Measurements from ENCODE around the gene KLK1. TPM values are rescaled to one million over a fixed set of nuclear protein-coding genes. Genes with fewer than 3 reads are reported as not detected.

The KLK1 gene
- under 1 TPM; 0.39 to 0.94 (median 0.80) TPM for polyA plus RNA-seq (ENCODE audit: insufficient read depth in 1 of 5, insufficient read length in 5 of 5, low replicate concordance in 1 of 5)
- long read RNA-seq, donor 1: 0 reads
- long read RNA-seq, donor 2: 0 reads
- long read RNA-seq, donor 3: 0 reads
- long read RNA-seq, donor 4: 0 reads
- long read RNA-seq, donor 5: 0 reads
- long read RNA-seq, donor 6, partial matches to known transcripts: 0 of 1 reads
- long read RNA-seq, donor 6, other reads (novel, unspliced or antisense): 0 of 1 reads
- long read RNA-seq, donor 7, partial matches to known transcripts: 0 of 1 reads
- long read RNA-seq, donor 7, other reads (novel, unspliced or antisense): 0 of 1 reads
- long read RNA-seq, donor 8: 0 reads

DNA sequence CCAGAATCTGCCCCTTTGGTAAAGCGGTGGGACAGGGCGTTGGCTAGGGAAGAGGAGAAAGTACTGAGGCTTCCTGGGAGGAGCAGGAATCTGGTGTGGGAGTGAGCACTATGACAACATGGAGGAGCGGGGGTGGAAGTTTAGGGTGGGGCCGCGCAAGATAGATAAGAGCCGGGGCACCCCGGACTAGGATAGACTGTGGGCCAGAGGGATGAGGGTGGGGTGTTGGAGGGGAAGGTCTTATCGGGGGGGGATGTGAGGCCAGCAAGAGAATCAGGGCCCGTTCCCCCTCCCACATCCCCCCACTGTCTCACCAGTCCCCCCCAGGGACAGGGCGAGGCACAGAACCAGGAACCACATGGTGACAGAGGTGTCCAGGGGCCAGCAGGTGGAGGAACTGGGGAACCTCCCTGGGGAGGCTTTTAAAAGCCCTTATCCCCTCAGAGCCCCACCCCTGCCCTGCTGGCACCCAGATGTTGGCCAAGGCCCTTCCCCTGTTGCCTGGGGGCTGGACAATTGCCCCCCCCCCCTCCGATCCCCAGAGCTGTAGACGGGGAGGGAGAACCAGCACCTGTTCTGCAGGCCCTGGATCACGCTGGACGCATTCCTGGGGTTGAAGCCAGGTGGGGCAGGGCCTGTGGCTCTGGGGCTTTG, at the start of gene KLK1:
Gene KLK1, minus strand, starts transcription at position 399 of the 654 bp plus-strand sequence. Its CDS starts 39 bp downstream, at position 360.
- DNase-seq: no peak

DNA sequence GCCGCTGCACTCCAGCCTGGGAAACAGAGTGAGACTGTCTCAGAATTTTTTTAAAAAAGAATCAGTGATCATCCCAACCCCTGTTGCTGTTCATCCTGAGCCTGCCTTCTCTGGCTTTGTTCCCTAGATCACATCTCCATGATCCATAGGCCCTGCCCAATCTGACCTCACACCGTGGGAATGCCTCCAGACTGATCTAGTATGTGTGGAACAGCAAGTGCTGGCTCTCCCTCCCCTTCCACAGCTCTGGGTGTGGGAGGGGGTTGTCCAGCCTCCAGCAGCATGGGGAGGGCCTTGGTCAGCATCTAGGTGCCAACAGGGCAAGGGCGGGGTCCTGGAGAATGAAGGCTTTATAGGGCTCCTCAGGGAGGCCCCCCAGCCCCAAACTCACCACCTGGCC, 49.5 kb upstream of the KLK1 start, which contains the start of gene KLK2:
Gene KLK2, plus strand, starts transcription at position 384 of the 400 bp plus-strand sequence. CDS start 35 bp downstream, outside the sequence.
- DNase-seq: no peak

DNA sequence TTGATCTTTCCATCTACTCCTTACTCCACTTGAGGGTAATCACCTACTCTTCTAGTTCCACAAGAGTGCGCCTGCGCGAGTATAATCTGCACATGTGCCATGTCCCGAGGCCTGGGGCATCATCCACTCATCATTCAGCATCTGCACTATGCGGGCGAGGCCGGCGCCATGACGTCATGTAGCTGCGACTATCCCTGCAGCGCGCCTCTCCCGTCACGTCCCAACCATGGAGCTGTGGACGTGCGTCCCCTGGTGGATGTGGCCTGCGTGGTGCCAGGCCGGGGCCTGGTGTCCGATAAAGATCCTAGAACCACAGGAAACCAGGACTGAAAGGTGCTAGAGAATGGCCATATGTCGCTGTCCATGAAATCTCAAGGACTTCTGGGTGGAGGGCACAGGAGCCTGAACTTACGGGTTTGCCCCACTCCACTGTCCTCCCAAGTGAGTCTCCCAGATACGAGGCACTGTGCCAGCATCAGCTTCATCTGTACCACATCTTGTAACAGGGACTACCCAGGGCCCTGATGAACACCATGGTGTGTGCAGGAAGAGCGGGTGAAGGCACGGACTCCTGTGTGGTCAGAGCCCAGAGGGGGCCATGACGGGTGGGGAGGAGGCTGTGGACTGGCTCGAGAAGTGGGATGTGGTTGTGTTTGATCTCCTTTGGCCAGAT, 47.0 kb upstream of the KLK1 start:
- DNase-seq: no peak

DNA sequence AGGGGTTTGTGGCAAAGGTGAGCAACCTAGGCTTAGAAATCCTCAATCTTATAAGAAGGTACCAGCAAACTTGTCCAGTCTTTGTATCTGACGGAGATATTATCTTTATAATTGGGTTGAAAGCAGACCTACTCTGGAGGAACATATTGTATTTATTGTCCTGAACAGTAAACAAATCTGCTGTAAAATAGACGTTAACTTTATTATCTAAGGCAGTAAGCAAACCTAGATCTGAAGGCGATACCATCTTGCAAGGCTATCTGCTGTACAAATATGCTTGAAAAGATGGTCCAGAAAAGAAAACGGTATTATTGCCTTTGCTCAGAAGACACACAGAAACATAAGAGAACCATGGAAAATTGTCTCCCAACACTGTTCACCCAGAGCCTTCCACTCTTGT, 45.9 kb upstream of the KLK1 start:
- DNase-seq: no peak

DNA sequence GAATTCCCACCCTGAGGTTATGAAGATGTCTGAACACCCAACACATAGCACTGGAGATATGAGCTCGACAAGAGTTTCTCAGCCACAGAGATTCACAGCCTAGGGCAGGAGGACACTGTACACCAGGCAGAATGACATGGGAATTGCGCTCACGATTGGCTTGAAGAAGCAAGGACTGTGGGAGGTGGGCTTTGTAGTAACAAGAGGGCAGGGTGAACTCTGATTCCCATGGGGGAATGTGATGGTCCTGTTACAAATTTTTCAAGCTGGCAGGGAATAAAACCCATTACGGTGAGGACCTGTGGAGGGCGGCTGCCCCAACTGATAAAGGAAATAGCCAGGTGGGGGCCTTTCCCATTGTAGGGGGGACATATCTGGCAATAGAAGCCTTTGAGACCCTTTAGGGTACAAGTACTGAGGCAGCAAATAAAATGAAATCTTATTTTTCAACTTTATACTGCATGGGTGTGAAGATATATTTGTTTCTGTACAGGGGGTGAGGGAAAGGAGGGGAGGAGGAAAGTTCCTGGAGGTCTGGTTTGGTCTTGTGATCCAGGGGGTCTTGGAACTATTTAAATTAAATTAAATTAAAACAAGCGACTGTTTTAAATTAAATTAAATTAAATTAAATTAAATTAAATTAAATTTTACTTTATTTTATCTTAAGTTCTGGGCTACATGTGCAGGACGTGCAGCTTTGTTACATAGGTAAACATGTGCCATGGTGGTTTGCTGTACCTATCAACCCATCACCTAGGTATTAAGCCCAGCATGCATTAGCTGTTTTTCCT, 38.1 kb upstream of the KLK1 start:
- no peak for DNase-seq

DNA sequence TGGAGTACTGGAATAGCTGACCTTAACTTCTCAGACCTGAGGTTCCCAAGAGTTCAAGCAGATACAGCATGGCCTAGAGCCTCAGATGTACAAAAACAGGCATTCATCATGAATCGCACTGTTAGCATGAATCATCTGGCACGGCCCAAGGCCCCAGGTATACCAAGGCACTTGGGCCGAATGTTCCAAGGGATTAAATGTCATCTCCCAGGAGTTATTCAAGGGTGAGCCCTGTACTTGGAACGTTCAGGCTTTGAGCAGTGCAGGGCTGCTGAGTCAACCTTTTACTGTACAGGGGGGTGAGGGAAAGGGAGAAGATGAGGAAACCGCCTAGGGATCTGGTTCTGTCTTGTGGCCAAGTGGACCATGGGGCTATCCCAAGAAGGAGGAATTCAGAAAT, 37.4 kb upstream of the KLK1 start:
- DNase-seq: no peak

DNA sequence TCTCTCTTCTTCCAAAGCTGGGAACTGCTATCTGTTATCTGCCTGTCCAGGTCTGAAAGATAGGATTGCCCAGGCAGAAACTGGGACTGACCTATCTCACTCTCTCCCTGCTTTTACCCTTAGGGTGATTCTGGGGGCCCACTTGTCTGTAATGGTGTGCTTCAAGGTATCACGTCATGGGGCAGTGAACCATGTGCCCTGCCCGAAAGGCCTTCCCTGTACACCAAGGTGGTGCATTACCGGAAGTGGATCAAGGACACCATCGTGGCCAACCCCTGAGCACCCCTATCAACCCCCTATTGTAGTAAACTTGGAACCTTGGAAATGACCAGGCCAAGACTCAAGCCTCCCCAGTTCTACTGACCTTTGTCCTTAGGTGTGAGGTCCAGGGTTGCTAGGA, 36.3 kb upstream of the KLK1 start:
- DNase-seq: no peak

DNA sequence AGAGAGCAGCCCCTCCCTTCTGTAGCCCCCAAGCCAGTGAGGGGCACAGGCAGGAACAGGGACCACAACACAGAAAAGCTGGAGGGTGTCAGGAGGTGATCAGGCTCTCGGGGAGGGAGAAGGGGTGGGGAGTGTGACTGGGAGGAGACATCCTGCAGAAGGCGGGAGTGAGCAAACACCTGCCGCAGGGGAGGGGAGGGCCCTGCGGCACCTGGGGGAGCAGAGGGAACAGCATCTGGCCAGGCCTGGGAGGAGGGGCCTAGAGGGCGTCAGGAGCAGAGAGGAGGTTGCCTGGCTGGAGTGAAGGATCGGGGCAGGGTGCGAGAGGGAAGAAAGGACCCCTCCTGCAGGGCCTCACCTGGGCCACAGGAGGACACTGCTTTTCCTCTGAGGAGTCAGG, 35.3 kb upstream of the KLK1 start:
- DNase-seq: no peak

DNA sequence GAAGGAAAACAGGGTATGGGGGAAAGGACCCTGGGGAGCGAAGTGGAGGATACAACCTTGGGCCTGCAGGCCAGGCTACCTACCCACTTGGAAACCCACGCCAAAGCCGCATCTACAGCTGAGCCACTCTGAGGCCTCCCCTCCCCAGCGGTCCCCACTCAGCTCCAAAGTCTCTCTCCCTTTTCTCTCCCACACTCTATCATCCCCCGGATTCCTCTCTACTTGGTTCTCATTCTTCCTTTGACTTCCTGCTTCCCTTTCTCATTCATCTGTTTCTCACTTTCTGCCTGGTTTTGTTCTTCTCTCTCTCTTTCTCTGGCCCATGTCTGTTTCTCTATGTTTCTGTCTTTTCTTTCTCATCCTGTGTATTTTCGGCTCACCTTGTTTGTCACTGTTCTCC, 33.8 kb upstream of the KLK1 start:
- DNase-seq: no peak

DNA sequence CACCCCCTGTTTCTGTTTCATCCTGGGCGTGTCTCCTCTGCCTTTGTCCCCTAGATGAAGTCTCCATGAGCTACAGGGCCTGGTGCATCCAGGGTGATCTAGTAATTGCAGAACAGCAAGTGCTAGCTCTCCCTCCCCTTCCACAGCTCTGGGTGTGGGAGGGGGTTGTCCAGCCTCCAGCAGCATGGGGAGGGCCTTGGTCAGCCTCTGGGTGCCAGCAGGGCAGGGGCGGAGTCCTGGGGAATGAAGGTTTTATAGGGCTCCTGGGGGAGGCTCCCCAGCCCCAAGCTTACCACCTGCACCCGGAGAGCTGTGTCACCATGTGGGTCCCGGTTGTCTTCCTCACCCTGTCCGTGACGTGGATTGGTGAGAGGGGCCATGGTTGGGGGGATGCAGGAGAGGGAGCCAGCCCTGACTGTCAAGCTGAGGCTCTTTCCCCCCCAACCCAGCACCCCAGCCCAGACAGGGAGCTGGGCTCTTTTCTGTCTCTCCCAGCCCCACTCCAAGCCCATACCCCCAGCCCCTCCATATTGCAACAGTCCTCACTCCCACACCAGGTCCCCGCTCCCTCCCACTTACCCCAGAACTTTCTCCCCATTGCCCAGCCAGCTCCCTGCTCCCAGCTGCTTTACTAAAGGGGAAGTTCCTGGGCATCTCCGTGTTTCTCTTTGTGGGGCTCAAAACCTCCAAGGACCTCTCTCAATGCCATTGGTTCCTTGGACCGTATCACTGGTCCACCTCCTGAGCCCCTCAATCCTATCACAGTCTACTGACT, 31.2 kb upstream of the KLK1 start, which contains the start of gene KLK3:
Gene KLK3, plus strand, starts transcription at position 280 of the 775 bp plus-strand sequence. Its CDS starts 41 bp downstream, at position 321.
- DNase-seq: no peak

DNA sequence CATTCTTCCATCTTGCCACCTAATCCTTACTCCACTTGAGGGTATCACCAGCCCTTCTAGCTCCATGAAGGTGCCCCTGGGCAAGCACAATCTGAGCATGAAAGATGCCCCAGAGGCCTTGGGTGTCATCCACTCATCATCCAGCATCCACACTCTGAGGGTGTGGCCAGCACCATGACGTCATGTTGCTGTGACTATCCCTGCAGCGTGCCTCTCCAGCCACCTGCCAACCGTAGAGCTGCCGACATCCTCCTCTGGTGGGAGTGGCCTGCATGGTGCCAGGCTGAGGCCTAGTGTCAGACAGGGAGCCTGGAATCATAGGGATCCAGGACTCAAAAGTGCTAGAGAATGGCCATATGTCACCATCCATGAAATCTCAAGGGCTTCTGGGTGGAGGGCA, 28.0 kb upstream of the KLK1 start:
- DNase-seq: no peak

DNA sequence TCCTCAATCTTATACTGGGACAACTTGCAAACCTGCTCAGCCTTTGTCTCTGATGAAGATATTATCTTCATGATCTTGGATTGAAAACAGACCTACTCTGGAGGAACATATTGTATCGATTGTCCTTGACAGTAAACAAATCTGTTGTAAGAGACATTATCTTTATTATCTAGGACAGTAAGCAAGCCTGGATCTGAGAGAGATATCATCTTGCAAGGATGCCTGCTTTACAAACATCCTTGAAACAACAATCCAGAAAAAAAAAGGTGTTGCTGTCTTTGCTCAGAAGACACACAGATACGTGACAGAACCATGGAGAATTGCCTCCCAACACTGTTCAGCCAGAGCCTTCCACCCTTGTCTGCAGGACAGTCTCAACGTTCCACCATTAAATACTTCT, 27.2 kb upstream of the KLK1 start:
- no peak for DNase-seq

DNA sequence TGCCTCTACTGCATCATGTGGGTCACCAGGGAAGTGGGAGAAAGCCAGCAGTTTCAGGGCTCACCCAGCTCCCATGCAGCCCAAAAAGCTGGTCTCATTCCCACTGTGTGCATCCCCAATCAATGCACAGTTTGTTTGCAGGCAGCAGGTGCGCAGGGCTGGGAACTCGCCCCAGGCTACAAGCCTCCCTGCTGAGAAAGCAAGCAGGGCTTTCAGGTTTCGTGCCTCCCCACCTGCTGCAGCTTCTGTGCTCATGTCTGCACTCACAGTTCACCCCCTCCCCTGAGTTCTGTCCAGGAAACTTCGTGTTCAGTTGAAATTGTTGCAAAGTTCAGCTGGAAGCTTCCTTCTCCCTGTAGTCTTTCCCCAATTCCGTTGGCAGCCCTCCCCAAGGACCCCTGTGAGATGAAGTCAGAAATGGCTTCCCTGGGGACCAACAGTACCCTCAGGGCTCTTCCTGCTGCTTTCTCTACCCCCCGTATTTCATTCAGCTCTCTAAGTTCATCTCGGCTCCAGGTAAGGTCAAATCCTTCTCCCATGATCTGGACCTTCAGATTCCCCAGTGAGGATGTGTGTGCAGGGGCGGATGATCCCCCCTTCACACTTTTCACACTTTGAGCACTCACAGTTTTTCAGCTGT, 20.8 kb upstream of the KLK1 start:
- DNase-seq: no peak

DNA sequence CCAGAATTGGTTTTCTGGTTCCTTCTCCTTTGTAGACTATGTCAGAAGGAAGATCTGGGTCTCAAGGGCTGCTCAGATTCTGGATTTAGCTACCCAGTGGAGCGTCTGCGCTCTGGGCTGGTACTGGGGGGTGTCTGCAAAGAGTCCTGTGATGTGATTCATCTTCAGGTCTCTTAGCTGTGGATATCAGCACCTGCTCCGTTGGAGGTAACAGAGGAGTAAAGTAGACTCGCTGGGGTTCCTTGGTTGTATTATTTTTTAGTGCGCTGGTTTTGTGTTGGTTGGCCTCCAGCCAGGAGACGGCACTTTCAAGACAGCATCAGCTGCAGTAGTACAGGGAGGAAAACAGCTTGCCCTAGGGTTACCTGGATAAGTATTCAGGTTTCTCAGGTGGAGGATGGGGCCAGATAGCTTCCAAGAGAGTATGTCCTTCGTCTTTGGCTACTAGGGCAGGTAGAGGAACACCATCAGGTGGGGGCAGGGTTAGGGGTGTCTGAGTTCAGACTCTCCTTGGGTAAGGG, 20.2 kb upstream of the KLK1 start:
- no peak for DNase-seq

DNA sequence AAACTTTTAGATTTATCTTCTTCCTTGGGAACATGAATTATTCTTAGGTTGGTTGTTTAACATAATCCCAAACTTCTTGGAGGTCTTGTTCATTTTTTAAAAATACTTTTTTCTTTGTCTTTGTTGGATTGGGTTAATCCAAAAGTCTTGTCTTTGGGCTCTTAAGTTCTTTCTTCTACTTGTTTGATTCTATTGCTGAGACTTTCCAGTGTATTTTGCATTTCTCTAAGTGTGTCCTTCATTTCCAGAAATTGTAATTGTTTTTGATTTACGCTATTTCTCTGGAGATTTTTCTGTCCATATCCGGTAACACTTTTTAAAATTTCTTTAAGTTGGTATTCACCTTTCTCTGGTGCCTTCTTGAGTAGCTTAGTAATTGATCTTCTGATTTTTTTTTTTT, 19.6 kb upstream of the KLK1 start:
- no peak for DNase-seq

DNA sequence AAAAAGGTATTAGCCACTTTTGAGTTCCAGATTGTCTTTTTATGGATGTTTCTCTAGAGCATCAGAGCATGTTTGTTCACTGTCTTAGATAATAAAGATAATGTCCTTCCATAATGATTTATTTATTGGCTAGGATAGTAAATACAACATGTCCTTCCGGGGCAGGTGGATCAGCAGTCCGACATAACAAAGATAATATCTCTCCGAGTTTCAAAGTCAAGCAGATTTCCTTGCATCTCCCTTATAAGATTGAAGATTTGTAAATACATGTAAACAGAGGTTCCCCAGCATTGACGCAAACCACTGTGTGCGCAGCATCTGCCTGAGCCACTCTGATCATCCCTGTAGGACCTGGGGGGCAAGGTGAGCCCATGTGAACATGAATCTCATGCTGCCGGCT, 18.5 kb upstream of the KLK1 start:
- DNase-seq: no peak

DNA sequence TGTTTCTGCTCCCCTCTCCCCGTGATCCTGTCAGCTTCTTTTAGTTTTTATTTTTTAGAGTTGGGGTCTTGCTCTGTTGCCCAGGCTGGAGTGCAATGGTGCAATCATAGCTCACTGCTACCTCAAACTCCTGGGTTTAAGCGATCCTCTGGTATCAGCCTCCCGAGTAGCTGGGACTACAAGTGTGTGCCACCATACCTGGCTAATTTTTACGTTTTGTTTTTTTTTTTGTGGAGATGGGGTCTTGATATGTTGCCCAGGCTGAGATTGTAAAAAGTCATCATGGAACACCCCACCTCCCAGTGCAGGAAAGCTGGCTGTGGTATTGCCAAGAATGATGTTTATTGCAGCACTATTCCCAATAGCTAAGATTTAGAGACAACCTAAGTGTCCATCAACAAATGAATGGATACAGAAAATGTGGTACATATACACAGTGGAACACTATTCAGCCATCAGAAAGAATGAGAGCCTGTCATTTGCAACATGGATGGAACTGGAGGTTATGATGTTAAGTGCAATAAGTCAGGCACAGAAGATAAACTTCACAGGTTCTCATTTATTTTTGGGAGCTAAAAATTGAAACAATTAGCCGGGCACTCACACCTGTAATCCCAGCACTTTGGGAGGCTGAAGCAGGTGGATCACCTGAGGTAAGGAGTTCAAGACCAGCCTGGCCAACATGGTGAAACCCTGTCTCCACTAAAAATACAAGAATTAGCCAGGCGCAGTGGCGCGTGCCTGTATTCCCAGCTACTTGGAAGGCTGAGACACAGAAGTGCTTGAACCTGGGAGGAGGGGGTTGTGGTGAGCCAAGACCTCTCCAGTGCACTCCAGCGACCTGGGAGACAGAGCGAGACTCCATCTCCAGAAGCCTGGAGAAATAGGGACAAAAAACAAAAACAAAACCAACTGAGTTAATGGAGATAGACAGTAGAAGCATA, 16.4 kb upstream of the KLK1 start:
- no peak for DNase-seq

DNA sequence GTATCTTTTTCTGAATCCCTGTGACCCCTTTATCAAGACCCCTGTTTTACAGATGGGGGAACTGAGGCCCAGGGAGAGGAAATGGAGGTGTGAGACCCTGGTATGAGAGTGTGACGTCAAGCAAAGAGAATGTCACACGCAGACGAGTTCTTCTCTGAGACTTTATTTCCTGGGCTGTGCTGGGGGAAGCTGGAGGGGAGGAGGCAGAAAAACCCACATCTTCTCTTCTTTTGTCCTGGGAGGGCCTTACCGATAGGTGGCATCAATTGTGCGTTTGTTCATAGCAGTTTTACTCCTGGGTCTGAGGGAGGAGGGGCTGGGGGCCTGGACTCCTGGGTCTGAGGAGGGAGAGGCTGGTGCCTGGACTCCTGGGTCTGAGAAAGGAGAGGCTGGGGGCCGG, 14.7 kb upstream of the KLK1 start:
- no peak for DNase-seq

DNA sequence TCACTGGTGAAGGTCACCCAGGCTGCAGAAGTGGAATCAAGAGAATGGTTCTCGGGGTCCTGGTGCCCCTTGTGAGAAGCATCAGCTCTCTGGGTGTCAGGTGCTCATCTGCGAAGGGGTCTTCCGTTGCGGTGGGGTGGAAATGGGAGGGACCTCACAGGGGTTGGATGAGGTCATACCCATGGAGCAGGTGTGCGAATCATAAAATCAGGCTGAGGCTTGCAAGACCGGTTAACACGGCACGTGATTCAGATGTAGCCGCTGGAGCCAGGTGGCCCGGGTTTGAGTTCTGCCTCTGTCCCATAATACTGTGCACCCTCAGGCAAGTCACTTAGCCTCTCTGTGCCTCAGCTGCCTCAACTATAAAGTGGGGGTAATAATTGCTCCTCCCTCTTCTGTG, 13.7 kb upstream of the KLK1 start:
- no peak for DNase-seq
